ENCODE data around the gene AXIN2.

DNA sequence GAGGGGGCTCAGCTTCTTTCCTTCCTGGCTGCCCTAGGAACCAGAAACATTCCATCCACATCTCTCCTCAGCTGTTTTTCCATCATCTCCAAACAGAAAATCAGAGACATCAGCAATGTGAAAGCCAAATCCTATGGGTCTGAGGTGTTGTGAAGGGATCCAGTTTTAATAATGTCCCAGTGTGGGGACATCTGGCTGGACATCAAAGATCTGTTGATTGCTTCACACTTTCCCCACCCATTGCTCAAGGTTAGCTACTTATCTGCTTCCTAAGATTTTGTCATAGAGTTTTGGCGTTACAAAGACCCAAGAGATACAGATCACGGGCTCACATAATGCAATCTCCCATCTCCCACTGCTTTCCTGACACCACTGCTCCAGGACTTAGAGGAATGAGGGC is 47.8 kb upstream of the AXIN2 start:
- TF ChIP-seq, protein P1, sequence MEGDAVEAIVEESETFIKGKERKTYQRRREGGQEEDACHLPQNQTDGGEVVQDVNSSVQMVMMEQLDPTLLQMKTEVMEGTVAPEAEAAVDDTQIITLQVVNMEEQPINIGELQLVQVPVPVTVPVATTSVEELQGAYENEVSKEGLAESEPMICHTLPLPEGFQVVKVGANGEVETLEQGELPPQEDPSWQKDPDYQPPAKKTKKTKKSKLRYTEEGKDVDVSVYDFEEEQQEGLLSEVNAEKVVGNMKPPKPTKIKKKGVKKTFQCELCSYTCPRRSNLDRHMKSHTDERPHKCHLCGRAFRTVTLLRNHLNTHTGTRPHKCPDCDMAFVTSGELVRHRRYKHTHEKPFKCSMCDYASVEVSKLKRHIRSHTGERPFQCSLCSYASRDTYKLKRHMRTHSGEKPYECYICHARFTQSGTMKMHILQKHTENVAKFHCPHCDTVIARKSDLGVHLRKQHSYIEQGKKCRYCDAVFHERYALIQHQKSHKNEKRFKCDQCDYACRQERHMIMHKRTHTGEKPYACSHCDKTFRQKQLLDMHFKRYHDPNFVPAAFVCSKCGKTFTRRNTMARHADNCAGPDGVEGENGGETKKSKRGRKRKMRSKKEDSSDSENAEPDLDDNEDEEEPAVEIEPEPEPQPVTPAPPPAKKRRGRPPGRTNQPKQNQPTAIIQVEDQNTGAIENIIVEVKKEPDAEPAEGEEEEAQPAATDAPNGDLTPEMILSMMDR (IDR thresholded peaks at IDR 0.05 in 4 of 5, conservative IDR thresholded peaks at IDR 0.05 in 1 of 5): no peak
- no peak for TF ChIP-seq POLR2A (IDR thresholded peaks at IDR 0.05)
